ENCODE results near the gene ING1.
A peak's percentile ranks its signal among the peaks of the same experiment; 100 is the strongest.

The ING1 gene

DNA sequence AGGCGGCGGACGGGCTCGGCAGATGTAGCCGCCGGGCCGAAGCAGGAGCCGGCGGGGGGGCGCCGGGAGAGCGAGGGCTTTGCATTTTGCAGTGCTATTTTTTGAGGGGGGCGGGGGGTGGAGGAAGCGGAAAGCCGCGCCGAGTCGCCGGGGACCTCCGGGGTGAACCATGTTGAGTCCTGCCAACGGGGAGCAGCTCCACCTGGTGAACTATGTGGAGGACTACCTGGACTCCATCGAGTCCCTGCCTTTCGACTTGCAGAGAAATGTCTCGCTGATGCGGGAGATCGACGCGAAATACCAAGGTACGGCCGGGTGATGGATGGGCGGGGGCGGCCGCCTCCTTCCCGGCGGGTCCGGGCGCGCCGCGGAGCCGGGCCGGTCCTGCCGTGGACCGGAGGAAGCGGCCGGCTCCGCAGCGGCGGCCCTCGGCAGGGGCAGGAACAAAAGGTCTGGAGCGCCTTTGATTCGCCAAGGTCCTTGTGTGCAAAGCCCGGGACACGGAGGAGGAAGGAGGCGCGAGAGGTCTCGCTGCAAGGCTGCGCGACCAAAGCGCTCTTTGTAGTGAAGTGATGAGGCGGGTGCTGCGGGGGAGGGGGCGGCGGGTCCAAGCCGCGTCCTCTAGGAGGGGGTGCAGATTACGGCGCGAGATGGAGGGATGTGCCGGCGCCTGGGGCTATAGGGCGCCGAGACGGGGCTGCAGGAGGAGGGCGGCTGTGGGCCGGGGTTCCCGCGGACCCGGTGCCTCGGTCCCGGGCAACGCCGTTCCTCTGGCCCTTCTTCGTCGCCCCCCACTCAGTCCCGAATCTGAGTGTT, 689 bp downstream of the ING1 start:
- TF ChIP-seq ZFX (IDR thresholded peaks at IDR 0.05): no peak
- TF ChIP-seq, protein P1, sequence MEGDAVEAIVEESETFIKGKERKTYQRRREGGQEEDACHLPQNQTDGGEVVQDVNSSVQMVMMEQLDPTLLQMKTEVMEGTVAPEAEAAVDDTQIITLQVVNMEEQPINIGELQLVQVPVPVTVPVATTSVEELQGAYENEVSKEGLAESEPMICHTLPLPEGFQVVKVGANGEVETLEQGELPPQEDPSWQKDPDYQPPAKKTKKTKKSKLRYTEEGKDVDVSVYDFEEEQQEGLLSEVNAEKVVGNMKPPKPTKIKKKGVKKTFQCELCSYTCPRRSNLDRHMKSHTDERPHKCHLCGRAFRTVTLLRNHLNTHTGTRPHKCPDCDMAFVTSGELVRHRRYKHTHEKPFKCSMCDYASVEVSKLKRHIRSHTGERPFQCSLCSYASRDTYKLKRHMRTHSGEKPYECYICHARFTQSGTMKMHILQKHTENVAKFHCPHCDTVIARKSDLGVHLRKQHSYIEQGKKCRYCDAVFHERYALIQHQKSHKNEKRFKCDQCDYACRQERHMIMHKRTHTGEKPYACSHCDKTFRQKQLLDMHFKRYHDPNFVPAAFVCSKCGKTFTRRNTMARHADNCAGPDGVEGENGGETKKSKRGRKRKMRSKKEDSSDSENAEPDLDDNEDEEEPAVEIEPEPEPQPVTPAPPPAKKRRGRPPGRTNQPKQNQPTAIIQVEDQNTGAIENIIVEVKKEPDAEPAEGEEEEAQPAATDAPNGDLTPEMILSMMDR (conservative IDR thresholded peaks at IDR 0.05): no peak; the same call in 1 of the 2 replicates
- peak overlapping the region; percentile 92 for H3K27ac ChIP-seq

DNA sequence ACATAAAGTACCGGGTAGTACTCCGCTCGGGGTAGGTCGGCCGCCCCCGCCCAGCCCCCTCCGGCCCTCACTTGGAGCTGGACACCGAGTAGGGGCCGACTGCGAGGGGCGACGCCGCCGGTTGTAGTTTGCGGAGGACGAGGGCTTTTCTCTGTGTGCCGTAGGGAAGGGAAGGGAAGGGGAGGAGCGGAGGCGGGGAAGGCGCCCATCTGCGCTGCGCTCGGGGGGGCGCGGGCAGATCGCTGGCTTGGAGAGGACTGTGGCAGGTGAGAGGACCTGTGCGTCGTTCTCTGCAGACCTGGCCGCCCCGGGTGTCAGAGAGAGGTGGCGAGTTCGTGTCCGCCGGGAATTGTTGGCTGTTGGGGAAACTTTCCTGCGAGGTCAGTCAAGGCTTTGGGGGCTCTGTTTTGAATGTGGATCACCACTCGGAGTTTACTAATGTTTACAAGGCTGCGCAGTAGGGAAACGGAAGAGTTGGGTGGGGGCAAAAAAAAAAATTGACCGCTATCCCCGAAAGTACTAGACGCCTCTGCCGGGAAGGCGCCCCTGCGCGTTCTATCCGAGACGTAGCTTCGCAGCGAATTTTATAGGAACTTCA, 1.4 kb downstream of the ING1 start:
- peak overlapping the region; percentile 92 for H3K27ac ChIP-seq
- no peak for TF ChIP-seq ZFX (IDR thresholded peaks at IDR 0.05)
- TF ChIP-seq, protein P1 (conservative IDR thresholded peaks at IDR 0.05): no peak

- H3K27ac ChIP-seq: peak overlapping the region; percentile 92
- TF ChIP-seq, protein P1 (conservative IDR thresholded peaks at IDR 0.05): peak; percentile 21
- TF ChIP-seq ZFX (IDR thresholded peaks at IDR 0.05): peak; percentile 60; the same call in 1 of the 2 replicates
These were observed 2.1 kb downstream of the ING1 start for GRCh38 chr13:110715395-110716246.

GRCh38 chr13:110716247-110716515, 2.7 kb downstream of the ING1 start:
- H3K27ac ChIP-seq: peak overlapping the region; percentile 92
- TF ChIP-seq ZFX (IDR thresholded peaks at IDR 0.05): no peak
- TF ChIP-seq, protein P1 (conservative IDR thresholded peaks at IDR 0.05): no peak

GRCh38 chr13:110719036-110719710, 5.7 kb downstream of the ING1 start:
- no peak overlapping the region for H3K27ac ChIP-seq
- no peak for TF ChIP-seq ZFX (IDR thresholded peaks at IDR 0.05)
- TF ChIP-seq, protein P1 (conservative IDR thresholded peaks at IDR 0.05): no peak

GRCh38 chr13:110722971-110723370, 9.5 kb downstream of the ING1 start:
- no peak overlapping the region for H3K27ac ChIP-seq
- TF ChIP-seq, protein P1 (conservative IDR thresholded peaks at IDR 0.05): no peak
- TF ChIP-seq ZFX (IDR thresholded peaks at IDR 0.05): no peak
